D341Med (cell line): ENCODE data around the gene SLC25A45.
"Not testable (repeated sequence)": the region's sequence is repeated elsewhere in the genome, so short reads cannot be mapped to it uniquely, and the experiment has no call there.

Experiments used
- DNase-seq: peaks from one replicate; pipeline ENCODE4 v3.0.0; 2012; ENCODE audit warnings: low spot score

Gene SLC25A45

GRCh38 chr11:65357856-65358356, 24.5 kb downstream of the SLC25A45 start:
- no peak for DNase-seq

GRCh38 chr11:65356394-65356972, 26.0 kb downstream of the SLC25A45 start:
- DNase-seq = no peak

- DNase-seq = no peak
These were observed 26.6 kb downstream of the SLC25A45 start for GRCh38 chr11:65355776-65356393.

GRCh38 chr11:65355013-65355775, 27.3 kb downstream of the SLC25A45 start:
- DNase-seq = peak; percentile 66

GRCh38 chr11:65354265-65355012, 28.0 kb downstream of the SLC25A45 start, which contains the start of gene TIGD3:
Gene TIGD3 (plus strand): TSS chr11:65354751. CDS start chr11:65355809, 1,058 bp downstream.
- DNase-seq = peak; percentile 99

- no peak for DNase-seq
These were observed 28.6 kb downstream of the SLC25A45 start for GRCh38 chr11:65353900-65354264.

GRCh38 chr11:65353376-65353775, 29.1 kb downstream of the SLC25A45 start:
- DNase-seq = no peak

- no peak for DNase-seq
These were observed 29.7 kb downstream of the SLC25A45 start for GRCh38 chr11:65352783-65353182.

GRCh38 chr11:65351511-65351910, 30.9 kb downstream of the SLC25A45 start:
- DNase-seq = no peak

- no peak for DNase-seq
These were observed 40.6 kb downstream of the SLC25A45 start for GRCh38 chr11:65341856-65342255.

- no peak for DNase-seq
These were observed 42.2 kb downstream of the SLC25A45 start for GRCh38 chr11:65340226-65340625.

GRCh38 chr11:65338676-65339075, 43.8 kb downstream of the SLC25A45 start:
- DNase-seq = no peak

GRCh38 chr11:65334696-65335295, 47.6 kb downstream of the SLC25A45 start:
- no peak for DNase-seq

GRCh38 chr11:65332591-65332990, 49.9 kb downstream of the SLC25A45 start:
- not testable (repeated sequence) for DNase-seq

GRCh38 chr11:65330544-65330943, 51.9 kb downstream of the SLC25A45 start:
- DNase-seq = no peak

GRCh38 chr11:65329944-65330403, 52.5 kb downstream of the SLC25A45 start:
- peak; percentile 71 for DNase-seq

- DNase-seq = no peak
These were observed 53.0 kb downstream of the SLC25A45 start for GRCh38 chr11:65329478-65329877.

- no peak for DNase-seq
These were observed 55.4 kb downstream of the SLC25A45 start for GRCh38 chr11:65327021-65327420.

GRCh38 chr11:65325435-65325834, 57.0 kb downstream of the SLC25A45 start:
- no peak for DNase-seq
